Stimulated activated CD4-positive, alpha-beta T cell treated with anti-CD3 and anti-CD28 coated beads, Interleukin-1b, Interleukin-23, amount 100 ng/mL, for 24 hours (primary cell): Measurements from ENCODE around the gene VPS11.
A peak's percentile ranks its signal among the peaks of the same experiment; 100 is the strongest.
"Not testable (repeated sequence)": the region's sequence is repeated elsewhere in the genome, so short reads cannot be mapped to it uniquely, and the experiment has no call there.

ENCODE experiments used
- DNase-seq, 4 experiments: peaks; one replicate each; pipeline ENCODE4 v3.0.0-alpha.2; 2020; ENCODE audit warnings: low read depth in 4 of 4, low spot score in 1 of 4

The VPS11 gene

GRCh38 chr11:119067371-119068222 is at the start of gene VPS11:
TSS of gene VPS11 (plus strand) at chr11:119067818. CDS start at chr11:119067824, 6 bp downstream.
- peak; percentile 93 to 98 (median 96) for DNase-seq

- peak; percentile 85 to 92 (median 88) for DNase-seq
These were observed 49.3 kb upstream of the VPS11 start, which contains the start of the genes RPS25 and TRAPPC4 for GRCh38 chr11:119018074-119018938. TSS of gene RPS25 (minus strand) at chr11:119018343. CDS start at chr11:119018284, 59 bp downstream. TSS of gene TRAPPC4 (plus strand) at chr11:119018766. CDS start at chr11:119018796, 30 bp downstream.

- DNase-seq: no peak
These were observed 47.6 kb upstream of the VPS11 start for GRCh38 chr11:119019996-119020395.

- no peak for DNase-seq
These were observed 46.0 kb upstream of the VPS11 start for GRCh38 chr11:119021631-119022030.

- DNase-seq: no peak
These were observed 43.9 kb upstream of the VPS11 start for GRCh38 chr11:119023741-119024140.

- DNase-seq: no peak
These were observed 43.1 kb upstream of the VPS11 start for GRCh38 chr11:119024430-119025098.

- no peak for DNase-seq
These were observed 42.5 kb upstream of the VPS11 start for GRCh38 chr11:119025099-119025473.

GRCh38 chr11:119025541-119025940 is 42.1 kb upstream of the VPS11 start:
- DNase-seq: no peak

GRCh38 chr11:119025978-119026766 is 41.4 kb upstream of the VPS11 start:
- DNase-seq: no peak

- no peak for DNase-seq
These were observed 40.6 kb upstream of the VPS11 start for GRCh38 chr11:119026970-119027369.

GRCh38 chr11:119027561-119028345 is 39.9 kb upstream of the VPS11 start:
- DNase-seq: no peak

GRCh38 chr11:119028346-119029068 is 39.1 kb upstream of the VPS11 start:
- DNase-seq: no peak

- no peak for DNase-seq
These were observed 38.6 kb upstream of the VPS11 start for GRCh38 chr11:119029069-119029339.

GRCh38 chr11:119029340-119030028 is 38.1 kb upstream of the VPS11 start:
- DNase-seq: peak in 1 of 4 experiments; percentile 38

- no peak for DNase-seq
These were observed 37.6 kb upstream of the VPS11 start for GRCh38 chr11:119030029-119030328.

GRCh38 chr11:119030329-119031047 is 37.1 kb upstream of the VPS11 start, which contains the start of gene SLC37A4:
TSS of gene SLC37A4 (minus strand) at chr11:119030877.
- peak; percentile 83 to 99 (median 98) for DNase-seq

GRCh38 chr11:119031912-119032280 is 35.7 kb upstream of the VPS11 start:
- DNase-seq: no peak

GRCh38 chr11:119033421-119033820 is 34.2 kb upstream of the VPS11 start:
- DNase-seq: not testable (repeated sequence)
